ENCODE results near the gene ZNF821. TPM values are rescaled to one million over a fixed set of nuclear protein-coding genes. Genes with fewer than 3 reads are reported as not detected.
A peak's percentile ranks its signal among the peaks of the same experiment; 100 is the strongest.
"Not testable (repeated sequence)": the region's sequence is repeated elsewhere in the genome, so short reads cannot be mapped to it uniquely, and the experiment has no call there.

The ZNF821 gene
- total RNA-seq, 4 donors from 2014 or later = 16.5 to 22.0 (median 19.3) TPM

DNA sequence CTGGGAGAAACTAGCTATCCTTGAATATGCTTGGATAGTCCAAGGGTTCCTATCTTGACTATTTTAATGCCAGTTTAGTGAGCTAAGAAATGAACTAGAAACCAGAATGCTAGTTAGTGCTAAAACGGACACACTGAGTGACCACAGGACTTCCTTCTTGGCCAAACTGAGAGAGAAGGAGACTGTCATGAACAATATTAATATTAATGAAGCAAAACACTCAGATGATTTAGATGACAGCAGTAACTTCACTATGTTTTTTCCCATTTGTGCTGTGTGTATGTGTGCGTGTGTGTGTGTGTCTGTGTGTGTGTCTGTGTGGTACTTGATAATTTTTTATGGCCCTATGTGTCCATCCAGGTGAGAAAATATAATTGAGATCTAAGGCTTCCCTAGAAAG is 40.4 kb downstream of the ZNF821 start:
- DNase-seq = no peak
- Histone ChIP-seq H3K4me3 (no peak overlapping the region), H3K27ac (peak overlapping the region in 1 of 4 donors; percentile 62), H3K9me3 (no peaks in the 10 kb centered on the region), H3K36me3 (peaks cover 0 to 7% (median 0%) of the 10 kb centered on the region in 3 donors), H3K4me1 (peaks cover 0 to 13% (median 5%) of the 10 kb centered on the region in 4 donors), H3K27me3 (no peaks in the 10 kb centered on the region)
- no peak for TF ChIP-seq POLR2A (IDR thresholded peaks at IDR 0.05)
- TF ChIP-seq, protein P1, sequence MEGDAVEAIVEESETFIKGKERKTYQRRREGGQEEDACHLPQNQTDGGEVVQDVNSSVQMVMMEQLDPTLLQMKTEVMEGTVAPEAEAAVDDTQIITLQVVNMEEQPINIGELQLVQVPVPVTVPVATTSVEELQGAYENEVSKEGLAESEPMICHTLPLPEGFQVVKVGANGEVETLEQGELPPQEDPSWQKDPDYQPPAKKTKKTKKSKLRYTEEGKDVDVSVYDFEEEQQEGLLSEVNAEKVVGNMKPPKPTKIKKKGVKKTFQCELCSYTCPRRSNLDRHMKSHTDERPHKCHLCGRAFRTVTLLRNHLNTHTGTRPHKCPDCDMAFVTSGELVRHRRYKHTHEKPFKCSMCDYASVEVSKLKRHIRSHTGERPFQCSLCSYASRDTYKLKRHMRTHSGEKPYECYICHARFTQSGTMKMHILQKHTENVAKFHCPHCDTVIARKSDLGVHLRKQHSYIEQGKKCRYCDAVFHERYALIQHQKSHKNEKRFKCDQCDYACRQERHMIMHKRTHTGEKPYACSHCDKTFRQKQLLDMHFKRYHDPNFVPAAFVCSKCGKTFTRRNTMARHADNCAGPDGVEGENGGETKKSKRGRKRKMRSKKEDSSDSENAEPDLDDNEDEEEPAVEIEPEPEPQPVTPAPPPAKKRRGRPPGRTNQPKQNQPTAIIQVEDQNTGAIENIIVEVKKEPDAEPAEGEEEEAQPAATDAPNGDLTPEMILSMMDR (IDR thresholded peaks at IDR 0.05) = no peak

GRCh38 chr16:71840052-71840451 is 43.9 kb downstream of the ZNF821 start:
- H3K4me3 ChIP-seq = no peak overlapping the region
- no peaks in the 10 kb centered on the region for H3K9me3 ChIP-seq
- no peak for TF ChIP-seq POLR2A (IDR thresholded peaks at IDR 0.05)
- TF ChIP-seq, protein P1 (IDR thresholded peaks at IDR 0.05) = no peak
- H3K27me3 ChIP-seq = no peaks in the 10 kb centered on the region
- no peaks in the 10 kb centered on the region for H3K4me1 ChIP-seq
- H3K36me3 ChIP-seq = no peaks in the 10 kb centered on the region
- DNase-seq = no peak
- no peak overlapping the region for H3K27ac ChIP-seq

DNA sequence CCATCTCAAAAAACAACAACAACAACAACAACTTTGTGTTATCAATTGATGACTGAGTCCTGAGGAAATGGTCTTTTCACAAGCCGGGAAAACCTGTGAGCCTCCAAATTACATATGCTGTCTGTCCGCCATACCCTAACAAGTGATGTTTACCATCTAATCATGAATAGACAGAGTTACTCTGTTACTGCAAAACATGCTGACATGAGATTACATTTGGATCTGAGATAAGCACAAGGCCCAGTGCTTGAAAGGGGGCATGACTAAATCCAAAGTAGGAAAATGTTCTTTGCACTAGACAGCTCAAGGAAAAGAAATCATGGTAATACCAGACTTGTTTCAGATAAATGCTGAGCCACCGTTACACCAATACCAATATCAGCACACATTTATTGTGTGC is 46.8 kb downstream of the ZNF821 start:
- H3K9me3 ChIP-seq = no peaks in the 10 kb centered on the region
- DNase-seq = no peak
- H3K27ac ChIP-seq = no peak overlapping the region
- no peaks in the 10 kb centered on the region for H3K4me1 ChIP-seq
- H3K4me3 ChIP-seq = no peak overlapping the region
- no peaks in the 10 kb centered on the region for H3K36me3 ChIP-seq
- no peaks in the 10 kb centered on the region for H3K27me3 ChIP-seq
- no peak for TF ChIP-seq POLR2A (IDR thresholded peaks at IDR 0.05)
- TF ChIP-seq, protein P1 (IDR thresholded peaks at IDR 0.05) = no peak

DNA sequence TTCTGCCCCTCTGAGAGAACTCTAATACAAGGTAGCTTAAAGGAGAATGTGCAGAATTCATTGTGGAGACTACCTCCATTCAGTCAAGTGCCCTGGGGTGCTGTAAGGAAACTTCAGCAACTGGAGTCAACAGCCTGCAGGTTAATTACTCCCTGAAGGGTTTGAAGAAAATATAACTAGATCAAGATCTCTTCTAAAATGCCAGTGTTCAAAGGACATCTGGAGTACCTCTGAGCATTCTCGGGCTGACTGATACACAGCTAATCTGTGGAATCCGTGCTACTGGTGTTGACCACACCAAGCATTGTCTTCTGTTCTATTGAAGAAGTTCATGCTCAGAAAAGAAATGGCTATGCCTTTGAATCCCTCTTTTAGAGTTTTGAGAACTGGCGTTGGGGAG is 49.7 kb downstream of the ZNF821 start:
- Histone ChIP-seq H3K4me1 (no peaks in the 10 kb centered on the region), H3K9me3 (no peaks in the 10 kb centered on the region), H3K4me3 (no peak overlapping the region), H3K36me3 (no peaks in the 10 kb centered on the region), H3K27me3 (no peaks in the 10 kb centered on the region), H3K27ac (no peak overlapping the region)
- DNase-seq = no peak
- no peak for TF ChIP-seq POLR2A (IDR thresholded peaks at IDR 0.05)
- TF ChIP-seq, protein P1 (IDR thresholded peaks at IDR 0.05) = no peak

- DNase-seq, H3K4me3 ChIP-seq, H3K9me3 ChIP-seq, H3K27ac ChIP-seq, H3K36me3 ChIP-seq, H3K27me3 ChIP-seq, H3K4me1 ChIP-seq: not testable (repeated sequence)
Measured at GRCh38 chr16:71832112-71832511, 51.9 kb downstream of the ZNF821 start.

DNA sequence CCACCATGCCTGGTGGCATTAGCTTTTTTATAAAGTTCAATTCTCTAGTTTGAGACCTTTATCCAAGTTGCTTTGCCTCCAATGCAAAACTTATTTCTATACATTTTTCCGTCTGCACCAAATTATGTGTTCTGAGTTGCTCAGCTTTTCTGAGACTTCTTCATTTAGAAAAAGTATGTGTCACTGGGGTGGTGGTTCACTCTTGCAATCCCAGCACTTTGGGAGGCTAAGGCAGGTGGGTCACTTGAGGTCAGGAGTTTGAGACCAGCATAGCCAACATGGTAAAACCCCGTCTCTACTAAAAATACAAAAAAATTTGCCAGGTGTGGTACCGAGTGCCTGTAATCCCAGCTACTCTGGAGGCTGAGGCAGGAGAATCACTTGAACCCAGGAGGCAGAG is 52.3 kb downstream of the ZNF821 start:
- H3K36me3 ChIP-seq, DNase-seq, H3K4me3 ChIP-seq, H3K9me3 ChIP-seq, H3K27me3 ChIP-seq, H3K27ac ChIP-seq, H3K4me1 ChIP-seq: not testable (repeated sequence)

- Histone ChIP-seq H3K4me3 (no peak overlapping the region), H3K4me1 (no peaks in the 10 kb centered on the region), H3K36me3 (no peaks in the 10 kb centered on the region), H3K9me3 (no peaks in the 10 kb centered on the region), H3K27me3 (no peaks in the 10 kb centered on the region), H3K27ac (no peak overlapping the region)
- TF ChIP-seq POLR2A (IDR thresholded peaks at IDR 0.05) = no peak
- TF ChIP-seq, protein P1 (IDR thresholded peaks at IDR 0.05) = no peak
- no peak for DNase-seq
Measured at GRCh38 chr16:71830359-71830758, 53.6 kb downstream of the ZNF821 start.

Measured in Peyer's patch (tissue), 4 donors.